HG02970 (cell line): Measurements from ENCODE around the gene KCNJ16.
A peak's percentile ranks its signal among the peaks of the same experiment; 100 is the strongest.

Experiments used
- ATAC-seq: cut with Tn5 transposase; IDR thresholded peaks from one replicate; pipeline ENCODE4 v1.9.1; 2021; ENCODE audit warnings: mild to moderate bottlenecking, moderate library complexity, moderate number of reproducible peaks; ENCODE audit not compliant: unreplicated experiment, low FRiP score

Gene KCNJ16

GRCh38 chr17:70123193-70123592 lies 48.2 kb downstream of the KCNJ16 start:
- no peak for ATAC-seq

DNA sequence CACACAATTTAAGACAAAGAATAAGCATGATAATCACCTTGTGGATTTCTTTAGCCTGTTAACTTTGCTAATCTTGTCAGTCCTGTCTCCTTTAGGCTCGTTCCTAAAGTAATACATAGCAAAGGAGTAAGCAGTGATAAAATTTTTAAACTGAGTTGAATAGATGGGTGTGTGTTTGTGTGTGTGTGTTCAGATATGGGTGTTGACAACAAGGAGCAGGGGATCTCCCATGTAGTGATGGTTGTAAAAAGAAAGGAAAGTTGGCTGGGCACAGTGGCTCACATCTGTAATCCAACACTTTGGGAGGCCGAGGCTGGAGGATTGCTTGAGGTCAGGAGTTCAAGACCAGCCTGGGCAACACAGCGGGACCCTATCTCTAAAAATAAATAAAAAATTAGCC lies 49.7 kb downstream of the KCNJ16 start:
- ATAC-seq, result no peak

GRCh38 chr17:70127221-70127873 lies 52.3 kb downstream of the KCNJ16 start:
- no peak for ATAC-seq

DNA sequence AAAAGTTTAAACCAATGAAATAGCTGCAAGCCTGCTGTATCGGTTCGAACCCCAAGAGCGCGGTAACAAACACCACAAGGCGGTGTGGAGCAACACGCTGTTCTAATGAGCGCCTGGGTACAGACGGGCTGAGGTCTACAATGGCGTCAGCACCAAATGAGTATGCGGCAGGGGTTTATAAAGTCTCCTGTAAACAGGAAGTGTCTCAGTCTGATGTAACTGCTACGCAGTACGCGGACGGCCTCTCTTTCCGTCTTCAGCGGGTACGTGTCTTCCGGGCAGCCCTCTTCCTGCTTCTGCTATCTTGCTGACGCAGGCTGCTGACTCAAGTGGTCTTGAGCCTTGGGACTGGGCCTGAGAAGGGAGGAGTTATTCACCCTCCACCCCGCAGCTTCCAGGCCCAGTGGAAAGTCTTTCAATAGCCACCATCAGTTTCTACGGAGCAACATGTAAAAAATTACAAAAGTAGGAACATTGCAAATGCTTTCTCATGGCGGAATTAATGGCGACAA lies 53.8 kb downstream of the KCNJ16 start:
- ATAC-seq, result no peak

DNA sequence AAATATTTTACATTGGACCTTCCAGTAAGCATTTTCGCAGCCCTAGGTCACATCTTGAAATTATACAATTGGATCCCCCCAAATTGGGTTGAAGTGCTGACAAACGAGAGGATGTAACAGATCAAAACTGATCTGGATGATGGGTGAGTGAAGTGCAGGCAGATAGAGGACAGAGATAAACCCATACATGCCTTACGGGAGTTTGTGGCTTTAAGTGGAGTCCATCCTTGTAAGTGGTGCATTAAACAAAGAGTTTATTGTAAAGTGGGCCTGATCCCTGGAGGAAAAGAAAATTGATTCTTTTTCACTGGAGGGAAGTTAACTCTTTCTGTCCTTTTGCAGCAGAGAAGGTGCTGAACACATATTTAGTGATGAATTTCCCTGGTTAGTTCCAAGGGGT lies 55.3 kb downstream of the KCNJ16 start:
- ATAC-seq, result no peak

DNA sequence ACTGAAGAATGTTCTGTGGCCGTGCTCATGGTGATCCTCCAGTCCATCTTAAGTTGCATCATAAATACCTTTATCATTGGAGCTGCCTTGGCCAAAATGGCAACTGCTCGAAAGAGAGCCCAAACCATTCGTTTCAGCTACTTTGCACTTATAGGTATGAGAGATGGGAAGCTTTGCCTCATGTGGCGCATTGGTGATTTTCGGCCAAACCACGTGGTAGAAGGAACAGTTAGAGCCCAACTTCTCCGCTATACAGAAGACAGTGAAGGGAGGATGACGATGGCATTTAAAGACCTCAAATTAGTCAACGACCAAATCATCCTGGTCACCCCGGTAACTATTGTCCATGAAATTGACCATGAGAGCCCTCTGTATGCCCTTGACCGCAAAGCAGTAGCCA lies 57.5 kb downstream of the KCNJ16 start:
- no peak for ATAC-seq

GRCh38 chr17:70134042-70134441 lies 59.0 kb downstream of the KCNJ16 start:
- no peak for ATAC-seq

- no peak for ATAC-seq
Measured at GRCh38 chr17:70134777-70135176, 59.8 kb downstream of the KCNJ16 start.

GRCh38 chr17:70136131-70136530 lies 61.1 kb downstream of the KCNJ16 start:
- no peak for ATAC-seq

GRCh38 chr17:70137451-70138230 lies 62.6 kb downstream of the KCNJ16 start:
- ATAC-seq, result peak; percentile 100

- ATAC-seq, result no peak
Measured at GRCh38 chr17:70138291-70138865, 63.4 kb downstream of the KCNJ16 start.

DNA sequence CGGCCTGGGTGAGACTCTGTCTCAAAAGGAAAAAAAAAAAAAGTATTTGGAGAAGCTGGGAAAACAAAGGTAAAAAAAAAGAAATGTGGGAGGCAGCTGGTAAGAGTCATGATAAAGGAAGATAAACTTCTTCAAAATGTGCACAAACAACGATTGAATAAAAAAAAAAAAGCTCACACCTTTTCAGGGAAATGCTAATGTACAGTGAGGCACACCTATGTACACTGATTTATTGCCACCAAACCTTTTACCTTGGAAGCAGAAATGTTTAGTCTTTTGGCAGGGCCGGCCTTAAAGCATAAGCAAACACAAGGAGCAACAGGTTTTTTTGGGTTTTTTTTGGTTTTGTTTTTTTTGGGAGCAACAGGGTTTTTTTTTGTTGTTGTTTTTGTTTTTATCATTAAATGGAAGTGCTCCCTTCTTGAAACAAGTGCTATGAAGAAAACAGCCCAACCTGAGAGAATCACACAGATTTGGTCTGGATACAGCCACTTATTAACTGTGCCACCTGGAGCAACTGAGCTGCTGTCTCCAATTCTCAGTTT lies 64.5 kb downstream of the KCNJ16 start:
- no peak for ATAC-seq

- ATAC-seq, result no peak
Measured at GRCh38 chr17:70144260-70144846, 69.3 kb downstream of the KCNJ16 start.

- ATAC-seq, result no peak
Measured at GRCh38 chr17:70153210-70153609, 78.2 kb downstream of the KCNJ16 start.

DNA sequence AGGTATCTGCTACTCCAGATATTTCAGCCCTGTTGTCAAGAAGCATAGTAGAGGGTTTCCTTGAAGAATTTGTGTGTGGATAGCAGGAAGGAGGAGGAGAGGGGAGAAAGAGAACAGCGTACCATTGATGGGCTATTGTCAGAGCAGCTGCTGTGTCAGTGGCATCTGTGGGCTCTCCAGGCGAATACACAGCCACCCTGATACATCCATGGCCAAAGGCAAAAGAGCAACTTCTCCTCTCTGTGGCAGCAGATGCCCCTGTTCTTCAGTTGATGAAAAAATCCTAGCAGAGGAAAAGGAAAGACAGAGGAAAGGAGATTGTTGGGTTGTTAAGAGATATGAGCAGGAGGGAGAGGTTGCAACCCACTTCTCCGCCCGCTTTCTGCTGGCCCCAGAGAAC lies 82.1 kb downstream of the KCNJ16 start:
- no peak for ATAC-seq

DNA sequence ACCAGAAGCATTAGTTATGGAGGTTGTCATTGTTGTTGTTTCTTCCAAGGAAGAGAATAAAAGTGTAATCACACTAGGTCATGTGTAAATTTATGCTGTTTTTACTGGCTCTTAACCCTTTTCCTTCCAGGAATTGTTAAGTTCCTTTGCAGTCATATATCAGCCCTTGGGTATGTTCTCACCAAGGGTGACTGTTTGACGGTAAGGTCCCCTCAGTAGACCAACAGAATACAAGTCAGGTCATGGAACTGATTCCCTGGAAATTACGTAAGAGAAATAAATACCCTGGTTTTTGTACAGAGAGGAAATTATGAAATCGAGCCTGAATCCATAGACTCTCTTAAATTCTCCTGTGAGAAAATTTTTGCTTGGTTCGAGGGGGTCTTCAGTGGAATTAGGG lies 83.2 kb downstream of the KCNJ16 start:
- no peak for ATAC-seq

- ATAC-seq, result no peak
Measured at GRCh38 chr17:70158591-70158990, 83.6 kb downstream of the KCNJ16 start.

- no peak for ATAC-seq
Measured at GRCh38 chr17:70159980-70160379, 85.0 kb downstream of the KCNJ16 start.

DNA sequence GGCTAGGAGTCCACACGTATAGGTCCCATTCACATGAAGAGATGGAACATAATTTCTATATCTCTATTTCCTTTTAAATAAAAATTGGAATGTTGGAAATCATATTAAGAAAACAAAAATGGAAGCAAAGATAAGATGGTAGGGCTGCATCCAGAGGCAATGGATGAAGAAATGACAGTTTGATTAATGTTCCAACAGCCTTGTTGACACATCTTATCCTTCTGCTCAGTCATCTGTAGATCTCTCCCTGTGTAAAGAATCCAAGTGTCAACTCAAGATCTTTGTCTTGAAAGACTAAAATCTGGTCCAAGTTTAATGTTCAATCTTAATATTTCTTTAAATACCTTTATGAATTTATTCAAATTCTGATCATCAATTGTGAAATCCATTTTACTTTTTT lies 86.5 kb downstream of the KCNJ16 start:
- no peak for ATAC-seq

- ATAC-seq, result no peak
Measured at GRCh38 chr17:70165383-70165782, 90.4 kb downstream of the KCNJ16 start.

GRCh38 chr17:70166615-70167014 lies 91.6 kb downstream of the KCNJ16 start:
- no peak for ATAC-seq
